ENCODE data around the gene CCDC57.

The CCDC57 gene

GRCh38 chr17:82157046-82158035, 55.3 kb downstream of the CCDC57 start:
- in situ Hi-C loops (cut with HindIII; ENCODE audit: low sequenced_read_pairs): no loop called here

GRCh38 chr17:82156284-82156925, 56.2 kb downstream of the CCDC57 start:
- in situ Hi-C loops (cut with HindIII; ENCODE audit: low sequenced_read_pairs): no loop called here

- in situ Hi-C loops (cut with HindIII; ENCODE audit: low sequenced_read_pairs): no loop called here
These were observed 57.0 kb downstream of the CCDC57 start for GRCh38 chr17:82155606-82156005.

DNA sequence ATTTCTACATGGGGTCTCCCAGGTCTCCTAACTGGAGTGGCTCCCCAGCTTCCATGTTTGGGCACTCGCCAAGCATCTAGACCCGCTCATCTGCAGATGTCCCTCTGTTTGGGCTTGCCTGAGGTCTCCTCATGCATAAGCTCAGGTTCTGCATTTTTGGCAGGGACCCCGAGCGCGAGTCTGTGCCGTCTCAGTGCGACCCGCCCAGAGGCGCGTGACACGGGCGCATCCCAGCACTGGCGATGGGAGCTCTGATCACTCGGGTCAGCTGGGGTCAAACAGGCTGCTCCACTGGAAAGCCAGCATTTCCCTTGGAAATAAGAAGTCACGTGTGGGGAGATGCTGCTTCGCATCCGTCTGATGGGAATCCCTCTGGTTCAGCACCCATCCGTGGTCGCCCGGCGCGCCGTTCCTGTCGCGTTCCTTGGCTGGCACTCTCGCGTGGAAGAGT, 57.7 kb downstream of the CCDC57 start:
- in situ Hi-C loops (cut with HindIII; ENCODE audit: low sequenced_read_pairs): no loop called here

DNA sequence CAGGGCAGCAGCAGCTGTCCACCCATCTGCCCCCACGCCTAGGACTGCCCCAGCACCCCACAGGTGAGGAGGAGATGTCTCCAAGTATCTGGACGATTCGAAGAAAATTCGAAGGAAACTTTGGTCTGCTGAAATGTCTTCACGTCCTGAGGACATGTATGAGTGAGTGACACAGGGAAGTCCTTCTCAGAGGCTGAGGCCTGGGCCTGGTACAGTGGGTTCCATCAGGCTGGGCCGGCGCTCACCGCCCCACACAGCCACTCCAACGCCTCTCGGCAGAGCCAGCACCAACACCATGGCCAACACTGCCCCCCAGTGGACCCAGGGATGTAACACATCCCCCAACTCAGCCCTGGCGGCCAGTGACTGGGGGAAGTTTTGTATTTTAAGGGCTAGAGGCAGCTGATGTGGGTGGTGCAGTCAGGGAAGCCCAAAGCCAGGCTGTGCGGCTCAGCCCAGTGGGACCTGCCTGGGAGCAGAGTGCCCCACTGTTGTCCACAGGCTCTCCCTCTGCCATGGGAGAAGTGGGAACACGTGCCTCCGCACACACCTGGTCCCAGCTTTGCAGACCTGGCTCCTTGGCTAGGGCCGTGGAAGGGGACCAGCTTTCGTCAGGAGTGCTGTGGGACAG, 58.8 kb downstream of the CCDC57 start:
- in situ Hi-C loops (cut with HindIII; ENCODE audit: low sequenced_read_pairs): no loop called here

- in situ Hi-C loops (cut with HindIII; ENCODE audit: low sequenced_read_pairs): no loop called here
These were observed 59.3 kb downstream of the CCDC57 start for GRCh38 chr17:82153295-82153691.

- in situ Hi-C loops (cut with HindIII; ENCODE audit: low sequenced_read_pairs): no loop called here
These were observed 59.9 kb downstream of the CCDC57 start for GRCh38 chr17:82152556-82153294.

DNA sequence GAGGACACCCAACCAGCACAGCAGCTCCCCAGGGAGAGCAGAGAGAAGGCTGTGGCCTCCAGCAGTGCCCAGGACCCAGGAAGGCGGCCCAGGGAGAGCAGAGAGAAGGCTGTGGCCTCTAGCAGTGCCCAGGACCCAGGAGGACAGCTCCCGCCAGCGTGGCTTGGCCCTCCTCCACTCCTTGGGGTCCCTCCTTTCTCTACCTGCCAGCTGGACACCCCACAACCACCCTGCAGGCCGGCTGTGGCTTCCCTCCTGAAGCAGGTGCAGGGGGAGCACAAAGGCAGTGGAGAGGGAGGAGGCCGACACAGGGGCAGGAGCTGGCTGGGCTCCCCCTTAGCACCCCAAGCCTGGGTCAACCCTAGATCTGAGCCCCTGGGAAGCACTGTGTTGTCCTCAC, 60.5 kb downstream of the CCDC57 start:
- in situ Hi-C loops (cut with HindIII; ENCODE audit: low sequenced_read_pairs): no loop called here

DNA sequence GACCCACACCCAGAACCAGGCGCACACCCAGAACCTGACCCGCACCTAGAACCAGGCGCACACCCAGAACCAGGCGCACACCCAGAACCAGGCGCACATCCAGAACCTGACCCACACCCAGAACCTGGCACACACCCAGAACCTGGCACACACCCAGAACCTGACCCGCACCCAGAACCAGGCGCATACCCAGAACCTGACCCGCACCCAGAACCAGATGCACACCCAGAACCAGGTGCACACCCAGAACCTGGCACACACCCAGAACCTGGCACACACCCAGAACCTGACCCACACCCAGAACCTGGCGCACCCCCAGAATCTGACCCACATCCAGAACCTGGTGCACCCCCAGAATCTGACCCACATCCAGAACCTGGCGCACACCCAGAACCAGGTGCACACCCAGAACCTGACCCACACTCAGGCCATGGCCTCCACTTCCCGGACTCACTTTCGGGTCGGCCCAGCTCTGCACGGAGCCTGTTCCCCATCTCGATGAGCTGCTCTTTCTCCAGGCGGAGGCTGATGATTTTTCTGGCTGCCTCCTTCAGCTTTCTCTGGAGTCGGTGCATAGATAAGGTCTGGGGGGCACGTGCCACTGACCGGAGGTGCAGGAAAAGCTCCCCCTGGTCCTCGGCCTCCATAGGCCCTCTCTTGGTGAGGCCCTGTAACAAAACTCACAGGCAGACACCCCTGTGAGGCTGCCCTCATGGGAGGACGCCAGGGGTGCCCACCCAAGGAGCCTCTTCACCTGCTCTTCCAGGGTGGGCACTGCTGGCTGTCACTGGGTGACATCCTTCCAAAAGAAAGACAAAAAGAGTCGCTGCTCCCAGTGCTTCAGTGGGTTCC, 61.3 kb downstream of the CCDC57 start:
- in situ Hi-C loops (cut with HindIII; ENCODE audit: low sequenced_read_pairs): no loop called here

DNA sequence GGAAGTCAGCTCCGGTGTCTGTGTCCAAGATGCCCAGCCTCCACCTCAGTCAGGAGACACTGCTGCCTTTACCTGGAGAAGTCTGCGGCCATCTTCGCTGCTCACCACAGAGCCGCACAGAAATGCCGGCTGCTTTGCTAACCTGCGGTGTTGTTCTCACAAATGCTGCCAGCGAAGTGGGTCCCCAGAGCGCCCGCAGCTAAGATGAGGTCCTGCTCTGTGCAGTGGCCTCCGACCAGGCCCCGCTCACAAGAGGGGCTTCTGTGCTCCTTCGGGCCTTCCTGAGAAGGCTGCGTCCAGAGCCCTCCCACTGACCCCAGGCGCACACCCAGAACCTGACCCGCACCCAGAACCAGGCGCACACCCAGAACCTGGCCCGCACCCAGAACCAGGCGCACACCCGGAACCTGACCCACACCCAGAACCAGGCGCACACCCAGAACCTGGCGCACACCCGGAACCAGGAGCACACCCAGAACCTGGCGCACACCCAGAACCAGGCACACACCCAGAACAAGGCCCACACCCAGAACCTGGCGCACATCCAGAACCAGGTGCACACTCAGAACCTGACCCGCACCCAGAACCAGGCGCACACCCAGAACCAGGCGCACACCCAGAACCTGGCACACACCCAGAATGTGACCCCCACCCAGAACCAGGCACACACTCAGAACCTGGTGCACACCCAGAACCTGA, 63.1 kb downstream of the CCDC57 start:
- in situ Hi-C loops (cut with HindIII; ENCODE audit: low sequenced_read_pairs): no loop called here

DNA sequence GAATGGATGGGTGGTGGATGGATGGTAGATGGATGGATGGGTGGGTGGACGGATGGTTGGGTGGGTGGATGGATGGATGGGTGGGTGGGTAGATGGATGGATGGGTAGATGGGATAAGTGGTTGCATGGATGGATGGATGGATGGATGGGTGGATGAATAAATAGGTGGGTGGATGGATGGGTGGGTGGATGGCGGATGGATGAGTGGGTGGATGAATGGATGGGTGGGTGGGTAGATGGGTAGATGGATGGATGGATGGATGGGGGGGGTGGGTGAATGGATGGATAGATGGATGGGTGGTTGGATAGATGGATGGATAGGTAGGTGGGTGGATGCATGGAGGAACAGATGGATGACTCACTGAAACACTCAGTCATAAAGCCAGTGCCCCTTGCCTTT, 63.6 kb downstream of the CCDC57 start:
- in situ Hi-C loops (cut with HindIII; ENCODE audit: low sequenced_read_pairs): no loop called here

GRCh38 chr17:82148011-82148410, 64.6 kb downstream of the CCDC57 start:
- in situ Hi-C loops (cut with HindIII; ENCODE audit: low sequenced_read_pairs): no loop called here

DNA sequence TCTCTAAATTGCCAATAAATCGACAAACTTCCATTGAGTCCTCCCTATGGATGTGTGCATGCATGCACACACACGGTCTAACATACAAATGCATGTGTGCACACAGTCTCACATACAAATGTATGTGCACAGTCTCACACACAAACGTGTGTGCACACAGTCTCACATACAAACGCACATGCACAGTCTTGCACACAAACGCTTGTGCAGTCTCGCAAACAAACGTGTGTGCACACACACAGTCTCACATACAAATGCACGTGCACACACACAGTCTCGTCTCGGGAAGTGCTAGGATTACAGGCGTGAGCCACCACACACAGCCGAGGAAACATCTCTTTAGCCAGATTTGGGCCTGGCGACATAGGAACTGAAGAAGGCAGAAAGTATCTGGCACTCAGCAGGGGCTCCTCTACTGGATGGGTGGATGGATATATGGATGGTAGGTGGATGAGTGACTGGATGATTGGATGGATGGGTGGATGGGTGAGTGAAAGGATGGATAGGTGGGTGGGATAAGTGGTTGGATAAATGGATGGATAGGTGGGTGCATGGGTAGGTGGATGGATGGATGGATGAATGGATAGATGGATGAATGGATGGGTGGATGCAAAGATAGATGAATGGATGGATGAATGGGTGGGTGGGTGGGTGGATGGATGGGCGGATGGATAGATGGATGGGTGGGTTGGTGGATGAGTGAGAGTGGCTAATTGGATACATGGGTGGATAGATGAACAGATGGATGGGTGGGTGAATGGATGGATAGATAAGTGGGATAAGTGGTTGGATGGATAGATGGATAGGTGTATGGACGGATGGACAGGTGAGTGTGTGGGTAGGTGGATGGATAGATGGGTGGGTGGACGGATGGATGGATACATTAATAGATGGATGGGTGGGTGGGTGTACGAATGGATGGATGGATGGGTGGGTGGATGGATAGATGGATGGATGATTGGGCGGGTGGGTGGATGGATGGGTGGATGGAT, 65.7 kb downstream of the CCDC57 start:
- in situ Hi-C loops (cut with HindIII; ENCODE audit: low sequenced_read_pairs): no loop called here

- in situ Hi-C loops (cut with HindIII; ENCODE audit: low sequenced_read_pairs): no loop called here
These were observed 67.0 kb downstream of the CCDC57 start for GRCh38 chr17:82145550-82146155.

DNA sequence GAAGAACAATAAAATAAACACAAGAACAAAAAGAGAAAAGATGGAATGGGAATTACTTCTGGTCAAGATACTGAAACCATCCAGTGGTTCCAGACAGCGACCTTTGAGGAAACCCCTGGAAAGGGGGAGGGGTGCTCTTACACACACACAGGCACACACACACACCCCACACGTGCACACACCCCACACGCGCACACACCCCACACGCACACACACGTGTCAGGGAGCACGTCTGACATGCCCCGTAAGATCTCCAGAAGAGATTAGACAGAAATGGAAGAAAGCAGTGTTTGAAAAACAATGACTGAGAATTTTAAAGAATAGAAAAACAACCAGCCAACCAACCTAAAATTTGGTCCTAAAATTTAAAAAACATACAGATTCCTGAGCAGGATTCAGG, 69.3 kb downstream of the CCDC57 start:
- in situ Hi-C loops (cut with HindIII; ENCODE audit: low sequenced_read_pairs): no loop called here

GRCh38 chr17:82139961-82140360, 72.7 kb downstream of the CCDC57 start:
- in situ Hi-C loops (cut with HindIII; ENCODE audit: low sequenced_read_pairs): loop anchor here (10.0 kb wide), 4 partner anchors 65 to 275 kb away; partner anchors contain the start of genes GPS1, HEXD, OGFOD3 and PCYT2

DNA sequence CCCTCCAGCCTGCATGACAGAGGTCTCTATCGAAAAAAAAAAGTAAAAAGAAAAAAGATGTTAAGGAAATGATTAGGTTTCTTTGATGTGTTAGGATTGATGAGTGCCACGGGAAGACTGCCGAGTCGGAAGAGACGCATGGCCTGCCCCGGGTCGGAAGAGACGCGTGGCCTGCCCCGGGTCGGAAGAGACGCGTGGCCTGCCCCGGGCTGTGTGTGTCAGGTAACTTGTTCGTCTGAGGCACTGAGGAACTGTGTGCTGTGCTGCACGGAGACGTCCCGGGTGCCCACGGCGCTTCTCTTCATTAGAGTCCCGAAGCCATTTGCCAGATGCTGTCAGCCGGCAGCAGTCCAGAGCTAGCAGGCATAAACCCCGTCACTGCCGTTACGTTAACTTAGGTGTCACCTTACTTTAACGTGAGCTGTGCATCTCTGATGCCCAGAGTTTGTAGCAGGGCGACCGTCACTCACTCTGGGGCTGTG, 74.1 kb downstream of the CCDC57 start:
- in situ Hi-C loops (cut with HindIII; ENCODE audit: low sequenced_read_pairs): loop anchor here (10.0 kb wide), 4 partner anchors 66 to 276 kb away; partner anchors contain the start of genes GPS1, HEXD, OGFOD3 and PCYT2

All from endothelial cell of hepatic sinusoid (primary cell).